HG03060 (cell line): ENCODE measurements around the gene TCEANC2.
A peak's percentile ranks its signal among the peaks of the same experiment; 100 is the strongest.
"Not testable (repeated sequence)": the region's sequence is repeated elsewhere in the genome, so short reads cannot be mapped to it uniquely, and the experiment has no call there.

ENCODE experiments used
- ATAC-seq: cut with Tn5 transposase; IDR thresholded peaks from one replicate; pipeline ENCODE4 v1.9.1; 2021; ENCODE audit warnings: low read depth, moderate number of reproducible peaks; ENCODE audit not compliant: unreplicated experiment

TCEANC2 gene

GRCh38 chr1:54081306-54082270, 28.2 kb downstream of the TCEANC2 start:
- ATAC-seq: peak; percentile 57

- ATAC-seq: no peak
Measured at GRCh38 chr1:54084794-54085193, 31.4 kb downstream of the TCEANC2 start.

- no peak for ATAC-seq
Measured at GRCh38 chr1:54086754-54087153, 33.3 kb downstream of the TCEANC2 start.

- ATAC-seq: no peak
Measured at GRCh38 chr1:54088385-54088784, 35.0 kb downstream of the TCEANC2 start.

- ATAC-seq: no peak
Measured at GRCh38 chr1:54091666-54092065, 38.3 kb downstream of the TCEANC2 start.

GRCh38 chr1:54094001-54094729, 40.8 kb downstream of the TCEANC2 start:
- no peak for ATAC-seq

GRCh38 chr1:54094730-54095105, 41.3 kb downstream of the TCEANC2 start:
- ATAC-seq: not testable (repeated sequence)

GRCh38 chr1:54095546-54096226, 42.3 kb downstream of the TCEANC2 start:
- ATAC-seq: no peak

GRCh38 chr1:54096227-54096876, 42.9 kb downstream of the TCEANC2 start:
- ATAC-seq: no peak

- no peak for ATAC-seq
Measured at GRCh38 chr1:54096877-54097240, 43.5 kb downstream of the TCEANC2 start.

GRCh38 chr1:54099061-54099610, 45.7 kb downstream of the TCEANC2 start:
- ATAC-seq: no peak

- ATAC-seq: no peak
Measured at GRCh38 chr1:54100500-54100899, 47.1 kb downstream of the TCEANC2 start.

GRCh38 chr1:54103414-54103813, 50.0 kb downstream of the TCEANC2 start:
- no peak for ATAC-seq

GRCh38 chr1:54104613-54105012, 51.2 kb downstream of the TCEANC2 start:
- not testable (repeated sequence) for ATAC-seq

- ATAC-seq: no peak
Measured at GRCh38 chr1:54105080-54105479, 51.7 kb downstream of the TCEANC2 start.

- no peak for ATAC-seq
Measured at GRCh38 chr1:54105736-54106269, 52.4 kb downstream of the TCEANC2 start.

- ATAC-seq: no peak
Measured at GRCh38 chr1:54107131-54107530, 53.7 kb downstream of the TCEANC2 start.

GRCh38 chr1:54108156-54108555, 54.7 kb downstream of the TCEANC2 start:
- no peak for ATAC-seq

- ATAC-seq: no peak
Measured at GRCh38 chr1:54109129-54110090, 56.0 kb downstream of the TCEANC2 start.
